PC-3 (cell line): ENCODE measurements around the gene ORC1. TPM values are rescaled to one million over a fixed set of nuclear protein-coding genes. Genes with fewer than 3 reads are reported as not detected.

Source experiments
- ATAC-seq: fragments of 200-7000 bp; cut with Tn5 transposase; 2 replicates; pipeline ENCODE4 v1.9.1; 2020; ENCODE audit warnings: mild to moderate bottlenecking, moderate library complexity
- BruUV-seq: library from RNA; stranded (reverse); fragments of 400-500 nt; replicated peaks from 2 replicates; lab custom pipeline; 2021; lab: Mats Ljungman, UMichigan
- CTCF ChIA-PET: fragments of 300-600 bp; sonication (Branson Sonifier 250); formaldehyde crosslinking; loops from one replicate; lab custom pipeline; 2022; ENCODE audit warnings: antibody characterized with exemption; lab: Charles Lee
- POLR2A ChIA-PET: fragments of 300-600 bp; sonication (Branson Sonifier 250); formaldehyde crosslinking; loops from one replicate; lab custom pipeline; 2022; ENCODE audit warnings: antibody characterized with exemption; ENCODE audit not compliant: unreplicated experiment; lab: Charles Lee
- DNase-seq: peaks from one replicate; pipeline ENCODE4 v3.0.0-alpha.2; 2015
- H2AFZ ChIP-seq: fragments of 300-600 bp; sonication (generic); 2 replicates; pipeline ENCODE4 v1.6.0; 2016; ENCODE audit warnings: antibody characterized with exemption, low read length
- H3F3A ChIP-seq: fragments of 300-600 bp; sonication (generic); one replicate; pipeline ENCODE4 v1.6.0; 2017; ENCODE audit warnings: antibody characterized with exemption, low read length, control low read depth, mild to moderate bottlenecking; ENCODE audit not compliant: unreplicated experiment
- H3K27ac ChIP-seq: fragments of 300-600 bp; sonication (generic); 2 replicates; pipeline ENCODE4 v1.5.1; 2016; ENCODE audit warnings: mild to moderate bottlenecking, low read length
- H3K27me3 ChIP-seq: fragments of 300-600 bp; sonication (generic); 2 replicates; pipeline ENCODE4 v1.6.1; 2016; ENCODE audit warnings: low read length, mixed read lengths
- H3K36me3 ChIP-seq: fragments of 300-600 bp; sonication (generic); 2 replicates; pipeline ENCODE4 v1.6.1; 2016; ENCODE audit warnings: low read depth, mixed run types, low read length, mixed read lengths
- H3K4me1 ChIP-seq: fragments of 300-600 bp; sonication (generic); 2 replicates; pipeline ENCODE4 v1.5.1; 2016; ENCODE audit warnings: low read length; ENCODE audit not compliant: insufficient read depth
- H3K4me2 ChIP-seq: fragments of 300-600 bp; sonication (generic); 2 replicates; pipeline ENCODE4 v1.6.0; 2016; ENCODE audit warnings: low read length
- H3K4me3 ChIP-seq: fragments of 300-600 bp; sonication (generic); 2 replicates; pipeline ENCODE4 v1.5.1; 2016; ENCODE audit warnings: mild to moderate bottlenecking, low read length, mixed read lengths
- H3K79me2 ChIP-seq: fragments of 300-600 bp; sonication (generic); 2 replicates; pipeline ENCODE4 v1.6.1; 2017; ENCODE audit warnings: low read length, mixed read lengths
- H3K9ac ChIP-seq: fragments of 300-600 bp; sonication (generic); 2 replicates; pipeline ENCODE4 v1.6.0; 2016; ENCODE audit warnings: mild to moderate bottlenecking, low read length
- H3K9me2 ChIP-seq: fragments of 300-600 bp; sonication (generic); replicated peaks from 2 replicates; pipeline ENCODE4 v1.6.1; 2016; ENCODE audit warnings: mixed run types, low read length, mixed read lengths
- H3K9me3 ChIP-seq: fragments of 300-600 bp; sonication (generic); 2 replicates; pipeline ENCODE4 v1.6.1; 2016; ENCODE audit warnings: low read length, mixed read lengths
- H4K20me1 ChIP-seq: fragments of 300-600 bp; sonication (generic); 2 replicates; pipeline ENCODE4 v1.6.1; 2016; ENCODE audit warnings: low read length, mixed read lengths
- CTCF ChIP-seq: fragments of 300-600 bp; sonication (generic); conservative IDR thresholded peaks from 2 replicates; pipeline ENCODE4 v1.5.1; 2017; ENCODE audit warnings: antibody characterized with exemption, low read depth, mild to moderate bottlenecking, low read length
- EZH2 ChIP-seq: fragments of 300-600 bp; sonication (generic); IDR thresholded peaks from one replicate; pipeline ENCODE4 v1.6.1; 2017; ENCODE audit warnings: antibody characterized with exemption, mild to moderate bottlenecking, low read length; ENCODE audit not compliant: unreplicated experiment
- EZH2phosphoT487 ChIP-seq: fragments of 300-600 bp; sonication (generic); IDR thresholded peaks from 2 replicates; pipeline ENCODE4 v1.6.1; 2018; ENCODE audit warnings: mild to moderate bottlenecking, antibody characterized with exemption, low read length, borderline replicate concordance
- intact Hi-C: fragments of 100-400 bp; cut with micrococcal nuclease; formaldehyde crosslinking; loops from 2 replicates; pipeline ENCODE4 v1.9.0; 2023
- total RNA-seq: library from RNA; depleted of rRNA; stranded (reverse); fragments of >200 nt; gene quantifications from 2 replicates; pipeline ENCODE4 v1.2.3, GENCODE V29; 2014

The ORC1 gene
- total RNA-seq, 1 experiment from 2014 or later: 23.7 TPM

- H3K9me3 ChIP-seq: no peaks in the 10 kb centered on the region
- ChIA-PET CTCF (no interaction called here), POLR2A (interaction anchor here (0.8 kb wide), 1 partner anchor 10 kb away, joined by 3 read pairs; no protein-coding TSS in a partner anchor)
- peak overlapping the region; percentile 76 for H3K27ac ChIP-seq
- TF ChIP-seq CTCF: no peak
- no peak for TF ChIP-seq EZH2
- no peak for TF ChIP-seq EZH2phosphoT487
- peak; percentile 66 for ATAC-seq
- H3K9me2 ChIP-seq: no peaks in the 10 kb centered on the region
- H3K4me3 ChIP-seq: peak overlapping the region; percentile 85
- DNase-seq: peak; percentile 82
- peaks cover 35% of the 10 kb centered on the region for H3K4me1 ChIP-seq
- peak overlapping the region; percentile 88 for H3K4me2 ChIP-seq
- TSS peak; percentile 46 for BruUV-seq
- H4K20me1 ChIP-seq: no peaks in the 10 kb centered on the region
- peak overlapping the region; percentile 87 for H2AFZ ChIP-seq
- no peaks in the 10 kb centered on the region for H3F3A ChIP-seq
- no peaks in the 10 kb centered on the region for H3K27me3 ChIP-seq
- H3K36me3 ChIP-seq: peaks cover 36% of the 10 kb centered on the region
- peak overlapping the region; percentile 95 for H3K9ac ChIP-seq
- peaks cover 69% of the 10 kb centered on the region for H3K79me2 ChIP-seq
- intact Hi-C loops: loop anchor here (1.0 to 10.0 kb wide), 3 partner anchors 37 to 283 kb away; partner anchors contain the start of gene CC2D1B
Observed at GRCh38 chr1:52403566-52404115, 582 bp downstream of the ORC1 start.

GRCh38 chr1:52402860-52403240 lies 1.4 kb downstream of the ORC1 start:
- no TSS peak for BruUV-seq
- H3K4me3 ChIP-seq: peak overlapping the region; percentile 85
- no peak overlapping the region for H3K27ac ChIP-seq
- ATAC-seq: no peak
- no peaks in the 10 kb centered on the region for H3K9me2 ChIP-seq
- intact Hi-C loops: loop anchor here (10.0 kb wide), 1 partner anchor 278 kb away; no protein-coding TSS in a partner anchor
- ChIA-PET CTCF (no interaction called here), POLR2A (no interaction called here)
- H3K4me1 ChIP-seq: peaks cover 35% of the 10 kb centered on the region
- no peaks in the 10 kb centered on the region for H4K20me1 ChIP-seq
- H3K4me2 ChIP-seq: peak overlapping the region; percentile 88
- peak overlapping the region; percentile 95 for H3K9ac ChIP-seq
- H3K9me3 ChIP-seq: no peaks in the 10 kb centered on the region
- H3K79me2 ChIP-seq: peaks cover 66% of the 10 kb centered on the region
- 0 out of 2 replicates have a peak overlapping the region, but pooled peaks have one; percentile 87 for H2AFZ ChIP-seq
- H3K27me3 ChIP-seq: no peaks in the 10 kb centered on the region
- peaks cover 31% of the 10 kb centered on the region for H3K36me3 ChIP-seq
- no peak for DNase-seq
- TF ChIP-seq EZH2: no peak
- H3F3A ChIP-seq: no peaks in the 10 kb centered on the region

- H2AFZ ChIP-seq: no peak overlapping the region
- intact Hi-C loops: loop anchor here (10.0 kb wide), 1 partner anchor 275 kb away; no protein-coding TSS in a partner anchor
- no peak overlapping the region for H3K4me3 ChIP-seq
- TF ChIP-seq EZH2 (no peak), EZH2phosphoT487 (no peak), CTCF (no peak)
- peak overlapping the region; percentile 42 for H3K27ac ChIP-seq
- BruUV-seq: no TSS peak
- peak; percentile 47 for DNase-seq
- peaks cover 43% of the 10 kb centered on the region for H3K79me2 ChIP-seq
- no peak overlapping the region for H3K4me2 ChIP-seq
- peaks cover 43% of the 10 kb centered on the region for H3K36me3 ChIP-seq
- ChIA-PET CTCF (interaction anchor here (0.6 kb wide), 1 partner anchor 411 kb away, joined by 4 read pairs; no protein-coding TSS in a partner anchor), POLR2A (no interaction called here)
- no peak overlapping the region for H3K9ac ChIP-seq
- no peaks in the 10 kb centered on the region for H3K9me2 ChIP-seq
- H3K4me1 ChIP-seq: peaks cover 26% of the 10 kb centered on the region
- 0 out of 2 replicates have a peak, but pooled peaks cover 5% of the 10 kb centered on the region for H4K20me1 ChIP-seq
- H3F3A ChIP-seq: no peaks in the 10 kb centered on the region
- ATAC-seq: peak; percentile 32
- no peaks in the 10 kb centered on the region for H3K9me3 ChIP-seq
- H3K27me3 ChIP-seq: no peaks in the 10 kb centered on the region
Observed at GRCh38 chr1:52400131-52400530, 4.1 kb downstream of the ORC1 start.
